Neural crest cell (in vitro differentiated cells): ENCODE measurements around the gene TMEM190. TPM values are rescaled to one million over a fixed set of nuclear protein-coding genes. Genes with fewer than 3 reads are reported as not detected.
A peak's percentile ranks its signal among the peaks of the same experiment; 100 is the strongest.
"Not testable (repeated sequence)": the region's sequence is repeated elsewhere in the genome, so short reads cannot be mapped to it uniquely, and the experiment has no call there.

Source experiments
- DNase-seq: peaks from one replicate; pipeline ENCODE4 v3.0.0; 2021; ENCODE audit warnings: low read depth, mixed read lengths, low spot score
- H3K27ac Mint-ChIP-seq: one replicate; pipeline ENCODE4 v1.8.0; 2021; ENCODE audit warnings: mild to moderate bottlenecking, mixed read lengths; ENCODE audit not compliant: unreplicated experiment
- H3K27me3 Mint-ChIP-seq: 2 replicates; pipeline ENCODE4 v1.8.0; 2021; ENCODE audit warnings: low read depth, mild to moderate bottlenecking, mixed read lengths
- H3K36me3 Mint-ChIP-seq: 2 replicates; pipeline ENCODE4 v1.8.0; 2021; ENCODE audit warnings: low read depth, mild to moderate bottlenecking, mixed read lengths
- H3K4me1 Mint-ChIP-seq: 2 replicates; pipeline ENCODE4 v1.8.0; 2021; ENCODE audit warnings: mixed read lengths
- H3K4me3 Mint-ChIP-seq: one replicate; pipeline ENCODE4 v1.8.0; 2021; ENCODE audit warnings: mild to moderate bottlenecking, mixed read lengths
- H3K9me3 Mint-ChIP-seq: 2 replicates; pipeline ENCODE4 v1.8.0; 2021; ENCODE audit warnings: mixed read lengths
- CTCF ChIP-seq: fragments of 200-600 bp; sonication (generic); conservative IDR thresholded peaks from 2 replicates; pipeline ENCODE4 v1.5.0; 2021; ENCODE audit warnings: antibody characterized with exemption, mild to moderate bottlenecking
- total RNA-seq: library from RNA; stranded (reverse); gene quantifications from 2 replicates; pipeline ENCODE4 v1.2.1, GENCODE V29; 2021

Gene TMEM190
- total RNA-seq, 1 donor from 2014 or later: not detected

- Mint-ChIP-seq H3K27ac (peak overlapping the region; percentile 69), H3K36me3 (peaks cover 33% of the 10 kb centered on the region), H3K4me1 (peaks cover 33% of the 10 kb centered on the region), H3K27me3 (peaks cover 30% of the 10 kb centered on the region), H3K4me3 (peak overlapping the region; percentile 93), H3K9me3 (peaks cover 13% of the 10 kb centered on the region)
- DNase-seq: no peak
- no peak for TF ChIP-seq CTCF
Measured at GRCh38 chr19:55406826-55407549, 30.4 kb downstream of the TMEM190 start.

GRCh38 chr19:55407550-55407799 lies 30.8 kb downstream of the TMEM190 start, which contains the start of gene UBE2S:
Gene UBE2S (minus strand): TSS chr19:55407788. CDS start chr19:55407589, 199 bp downstream.
- H3K4me1 Mint-ChIP-seq: peaks cover 33% of the 10 kb centered on the region
- H3K9me3 Mint-ChIP-seq: peaks cover 13% of the 10 kb centered on the region
- peaks cover 30% of the 10 kb centered on the region for H3K27me3 Mint-ChIP-seq
- H3K4me3 Mint-ChIP-seq: peak within 1 kb of the TSS; percentile 99
- H3K36me3 Mint-ChIP-seq: peaks cover 32% of the 10 kb centered on the region
- DNase-seq: not testable (repeated sequence)
- H3K27ac Mint-ChIP-seq: peak within 1 kb of the TSS; percentile 97

GRCh38 chr19:55407800-55408532 lies 31.3 kb downstream of the TMEM190 start:
- no peak for TF ChIP-seq CTCF
- H3K9me3 Mint-ChIP-seq: peaks cover 13% of the 10 kb centered on the region
- H3K4me3 Mint-ChIP-seq: peak overlapping the region; percentile 99
- peaks cover 32% of the 10 kb centered on the region for H3K4me1 Mint-ChIP-seq
- DNase-seq: peak; percentile 93
- H3K27ac Mint-ChIP-seq: peak overlapping the region; percentile 97
- H3K36me3 Mint-ChIP-seq: peaks cover 27% of the 10 kb centered on the region
- H3K27me3 Mint-ChIP-seq: peaks cover 30% of the 10 kb centered on the region

- peaks cover 23% of the 10 kb centered on the region for H3K36me3 Mint-ChIP-seq
- H3K4me3 Mint-ChIP-seq: peak overlapping the region; percentile 99
- peaks cover 27% of the 10 kb centered on the region for H3K4me1 Mint-ChIP-seq
- H3K27me3 Mint-ChIP-seq: peaks cover 30% of the 10 kb centered on the region
- H3K9me3 Mint-ChIP-seq: peaks cover 13% of the 10 kb centered on the region
- DNase-seq: no peak
- no peak for TF ChIP-seq CTCF
- H3K27ac Mint-ChIP-seq: peak overlapping the region; percentile 97
Measured at GRCh38 chr19:55408533-55408872, 31.9 kb downstream of the TMEM190 start.

- Mint-ChIP-seq H3K36me3 (peaks cover 23% of the 10 kb centered on the region), H3K4me1 (peaks cover 27% of the 10 kb centered on the region), H3K27me3 (peaks cover 30% of the 10 kb centered on the region), H3K4me3 (peak overlapping the region; percentile 76), H3K9me3 (peaks cover 13% of the 10 kb centered on the region)
- DNase-seq, H3K27ac Mint-ChIP-seq: not testable (repeated sequence)
Measured at GRCh38 chr19:55409179-55409578, 32.6 kb downstream of the TMEM190 start.

- peaks cover 13% of the 10 kb centered on the region for H3K9me3 Mint-ChIP-seq
- DNase-seq: no peak
- no peak for TF ChIP-seq CTCF
- H3K4me3 Mint-ChIP-seq: peak overlapping the region; percentile 76
- H3K27me3 Mint-ChIP-seq: peaks cover 32% of the 10 kb centered on the region
- no peak overlapping the region for H3K27ac Mint-ChIP-seq
- H3K36me3 Mint-ChIP-seq: peaks cover 23% of the 10 kb centered on the region
- peaks cover 27% of the 10 kb centered on the region for H3K4me1 Mint-ChIP-seq
Measured at GRCh38 chr19:55410168-55410567, 33.5 kb downstream of the TMEM190 start.
